SHP77 treated with DMSO at 0.1 percent for 48 hours (cell line): ENCODE data around the gene SH2D6.
"Not testable (repeated sequence)": the region's sequence is repeated elsewhere in the genome, so short reads cannot be mapped to it uniquely, and the experiment has no call there.

Experiments used
- DNase-seq: peaks from one replicate; lab custom pipeline; 2025; lab: John Stamatoyannopoulos, UW

The SH2D6 gene

DNA sequence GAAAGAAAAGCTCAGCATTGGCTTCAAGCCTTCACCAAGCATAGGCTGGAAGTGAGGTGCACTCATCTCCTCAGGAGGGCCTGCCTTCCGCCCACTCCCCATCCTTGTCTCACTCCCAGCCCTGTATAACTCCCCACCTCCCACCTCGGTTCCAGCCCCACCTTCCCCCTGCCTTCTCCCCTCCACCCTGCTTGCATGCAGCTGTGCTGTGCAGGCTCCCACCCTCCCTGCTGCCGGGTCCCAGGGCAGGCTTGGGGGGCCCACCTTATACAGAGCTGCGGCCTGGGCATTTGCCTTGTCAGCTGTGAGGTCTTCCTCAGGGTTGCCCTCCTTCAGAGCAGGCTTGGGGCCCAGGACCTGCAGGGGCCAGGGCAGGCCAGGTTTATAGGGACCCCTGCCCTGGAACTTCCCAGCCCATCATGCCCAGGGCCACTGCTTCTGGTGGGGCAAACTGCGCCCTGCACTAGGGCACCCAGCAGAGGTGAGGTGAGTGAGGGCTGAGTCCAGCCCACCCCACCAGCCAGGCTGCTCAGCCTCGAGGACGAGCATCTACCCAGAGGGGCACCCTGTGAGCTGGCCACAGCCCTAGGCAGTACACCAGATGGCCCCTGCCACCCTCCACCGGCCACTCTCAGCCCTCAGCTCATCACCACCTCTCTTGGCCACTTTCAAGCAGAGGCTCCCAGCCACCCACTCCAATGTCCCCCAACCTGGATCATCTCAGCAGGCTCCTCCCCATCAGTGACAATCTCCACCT lies 19.9 kb upstream of the SH2D6 start:
- no peak for DNase-seq

DNA sequence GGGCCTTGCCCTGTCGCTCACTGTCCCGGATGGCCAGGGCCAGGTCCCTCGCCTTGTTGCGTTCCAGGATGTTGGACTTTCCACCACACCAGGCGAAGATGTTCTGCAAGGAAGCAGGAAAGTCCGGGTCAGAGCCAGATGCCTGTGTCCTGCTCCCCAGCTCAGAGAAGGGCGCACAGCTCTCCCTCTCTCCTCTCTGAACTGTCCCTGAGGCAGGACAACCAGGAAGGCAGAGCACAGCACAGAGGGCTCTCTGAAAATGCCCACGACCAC lies 19.4 kb upstream of the SH2D6 start:
- DNase-seq = no peak

DNA sequence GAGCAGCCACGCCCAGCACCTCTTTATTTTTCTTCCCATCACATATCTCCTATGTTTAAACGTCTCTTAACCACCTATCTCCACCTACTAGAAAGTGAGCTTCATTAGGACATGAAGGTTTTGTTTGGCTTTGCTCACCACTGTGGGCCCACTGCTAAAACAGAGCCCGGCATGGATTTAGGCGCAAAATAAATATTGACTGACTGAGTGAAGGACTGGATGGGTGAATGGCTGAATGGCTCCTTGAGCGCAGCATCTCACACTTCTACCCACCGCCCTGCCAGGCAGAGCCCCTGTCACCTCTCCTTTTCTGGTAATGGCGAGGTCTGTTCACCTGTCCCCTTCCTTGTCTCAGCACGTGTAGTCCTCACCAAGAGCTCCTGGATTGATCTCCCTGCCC lies 18.5 kb upstream of the SH2D6 start:
- no peak for DNase-seq

DNA sequence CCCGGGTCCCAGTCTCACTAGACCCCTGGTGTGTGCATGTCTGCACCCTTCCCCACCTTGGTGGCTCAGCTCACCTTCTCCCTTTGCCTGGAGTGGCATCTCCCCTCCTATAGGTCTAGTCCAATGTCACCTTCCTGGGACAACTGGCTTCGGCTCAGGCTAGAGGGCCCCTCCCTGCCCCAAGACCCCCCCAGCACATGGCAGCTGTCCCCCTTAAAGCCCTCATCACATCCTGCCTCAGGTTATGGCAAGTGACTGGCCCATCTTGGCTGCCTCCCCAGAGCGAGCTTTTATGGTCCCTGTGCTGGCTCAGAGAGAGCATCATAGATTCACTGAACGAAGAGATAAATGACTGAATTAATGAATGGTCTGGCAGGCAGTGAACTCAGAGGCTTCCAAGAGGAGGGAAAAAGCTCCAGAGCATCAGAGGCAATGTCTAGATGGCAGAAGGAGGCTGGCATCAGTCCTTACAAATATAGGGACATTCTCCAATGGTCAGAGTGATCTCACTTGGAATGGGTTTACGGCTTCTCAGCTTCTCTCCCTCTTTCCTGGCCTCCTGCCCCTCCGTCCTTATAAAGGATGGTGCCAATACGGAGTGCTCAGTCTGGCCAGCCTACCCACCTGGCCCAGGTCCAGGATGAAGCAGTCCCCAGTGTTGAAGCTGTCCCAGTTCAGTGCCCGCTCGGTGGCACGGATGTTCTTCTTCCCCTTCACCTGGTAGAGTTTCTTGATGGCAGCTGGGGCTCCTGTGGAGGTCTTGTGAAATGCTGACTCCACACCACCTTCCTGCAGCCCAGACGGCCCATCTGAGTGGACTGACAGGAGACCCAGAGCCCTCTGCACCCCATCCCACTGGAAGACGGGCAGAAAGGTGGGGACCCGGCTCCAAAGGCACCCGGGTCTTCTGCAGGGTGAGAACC lies 17.7 kb upstream of the SH2D6 start:
- no peak for DNase-seq

DNA sequence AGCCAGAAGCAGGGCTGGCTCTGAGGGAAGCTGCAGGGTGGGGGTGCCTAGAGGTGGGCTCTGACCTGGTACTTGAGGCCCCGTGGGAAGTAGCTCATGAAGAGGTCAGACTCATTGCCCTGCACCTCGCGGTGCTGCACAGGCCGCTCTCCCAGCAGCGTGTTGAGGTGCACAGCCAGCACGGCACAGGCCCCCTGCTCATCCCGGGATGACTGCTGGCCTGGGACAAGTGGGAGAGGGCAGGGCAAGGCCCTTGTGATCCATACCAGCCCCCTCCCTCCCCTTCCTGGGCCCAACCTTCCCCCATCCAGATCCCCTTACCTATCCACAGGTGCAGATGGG lies 17.1 kb upstream of the SH2D6 start:
- no peak for DNase-seq

DNA sequence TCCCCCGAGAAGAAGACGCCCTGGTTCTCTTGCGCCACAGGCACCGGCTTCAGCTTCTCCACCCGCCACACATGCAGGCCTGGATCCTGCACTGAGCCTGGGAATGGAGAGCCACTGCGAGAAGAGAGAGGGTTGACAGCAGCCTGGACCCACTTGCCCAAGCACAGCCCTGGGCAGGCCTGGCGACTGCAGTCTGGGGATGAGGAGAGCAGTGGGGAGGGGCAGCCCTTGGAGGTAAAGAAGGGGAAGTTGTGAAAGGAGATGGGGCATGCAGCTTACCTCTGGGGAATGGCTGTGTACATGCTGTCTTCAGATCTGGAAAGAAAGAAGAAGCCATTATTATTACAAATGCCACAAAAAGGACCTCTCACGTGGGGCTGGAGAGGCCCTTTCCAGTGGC lies 16.7 kb upstream of the SH2D6 start:
- DNase-seq = no peak

DNA sequence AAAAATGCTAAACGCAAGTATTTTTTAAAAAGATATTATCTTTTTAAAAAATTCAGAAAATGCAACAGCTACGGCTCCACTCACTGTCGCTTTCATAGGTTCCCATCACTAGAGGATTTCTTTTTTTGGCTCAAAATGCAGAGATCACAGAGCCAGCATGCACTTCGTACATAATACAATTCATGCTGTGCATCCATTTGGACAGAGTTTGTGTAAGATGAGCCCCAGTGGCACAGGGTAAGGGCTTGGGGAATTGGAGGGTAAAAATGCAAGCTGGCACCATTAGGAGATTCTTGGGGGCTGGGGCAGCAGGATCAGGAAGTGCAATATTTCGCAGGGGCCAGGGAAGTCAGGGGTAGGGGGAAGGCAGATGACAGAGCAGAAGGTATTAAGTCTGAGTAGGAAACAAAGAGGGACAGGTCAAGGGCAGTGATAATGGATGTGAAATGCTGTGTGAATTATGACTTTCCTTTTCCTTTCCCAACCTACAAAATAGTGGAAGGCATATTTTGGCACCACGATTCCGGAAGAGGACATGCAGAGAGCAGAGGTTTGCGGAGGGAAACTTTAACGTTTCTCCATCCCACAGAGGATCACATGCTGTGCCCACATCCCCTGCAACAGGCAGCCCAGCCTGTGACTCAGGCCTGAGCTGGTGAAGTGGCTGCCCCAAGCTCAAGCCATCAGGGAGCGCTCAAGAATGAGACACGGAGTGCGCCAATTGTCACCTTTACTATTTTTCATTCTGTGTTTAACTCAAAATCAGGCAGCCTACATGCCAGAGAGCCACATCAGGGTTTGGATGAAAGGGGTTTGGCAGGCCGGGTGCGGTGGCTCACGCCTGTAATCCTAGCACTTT lies 13.1 kb upstream of the SH2D6 start:
- DNase-seq = no peak

DNA sequence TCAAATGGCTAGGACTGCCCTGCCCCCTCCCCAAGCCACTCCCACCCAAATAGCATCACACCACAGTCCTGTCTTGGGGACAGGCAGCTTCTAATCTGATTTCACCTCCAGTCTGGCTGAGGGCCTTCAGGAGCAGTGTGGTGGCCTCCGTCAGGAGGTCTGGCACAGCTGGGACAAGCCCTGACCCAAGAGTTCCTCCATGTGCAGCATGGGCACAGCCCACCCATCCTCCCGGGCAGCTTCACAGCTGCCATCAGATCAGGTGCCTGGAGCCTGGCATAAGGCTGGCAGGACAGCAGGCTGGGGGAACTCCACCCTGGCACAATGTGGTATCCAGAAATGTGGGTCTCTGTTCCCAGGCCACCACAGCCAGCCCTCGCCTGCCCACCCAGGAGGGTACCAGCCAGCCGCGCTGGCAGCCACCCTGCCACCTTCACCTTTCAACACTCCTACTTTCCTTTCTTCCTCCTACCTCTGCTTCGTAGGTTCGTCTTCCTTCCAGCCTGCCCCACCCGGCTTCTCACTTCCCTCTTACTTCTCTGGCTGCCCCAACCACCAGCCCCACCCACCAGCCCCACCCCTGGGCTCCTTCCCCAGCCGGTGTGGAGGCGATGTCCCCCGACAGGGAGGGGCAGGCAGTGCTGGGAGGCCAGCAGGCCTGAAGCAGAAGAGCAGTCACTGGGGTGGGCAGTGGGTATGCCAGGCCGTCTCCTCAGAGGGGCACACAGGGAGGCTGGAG lies 8.5 kb upstream of the SH2D6 start, which contains the start of gene CAPG:
Gene CAPG (minus strand): TSS at position 522 of the 739 bp plus-strand sequence. CDS start 8,221 bp downstream, outside the sequence.
- DNase-seq = no peak

DNA sequence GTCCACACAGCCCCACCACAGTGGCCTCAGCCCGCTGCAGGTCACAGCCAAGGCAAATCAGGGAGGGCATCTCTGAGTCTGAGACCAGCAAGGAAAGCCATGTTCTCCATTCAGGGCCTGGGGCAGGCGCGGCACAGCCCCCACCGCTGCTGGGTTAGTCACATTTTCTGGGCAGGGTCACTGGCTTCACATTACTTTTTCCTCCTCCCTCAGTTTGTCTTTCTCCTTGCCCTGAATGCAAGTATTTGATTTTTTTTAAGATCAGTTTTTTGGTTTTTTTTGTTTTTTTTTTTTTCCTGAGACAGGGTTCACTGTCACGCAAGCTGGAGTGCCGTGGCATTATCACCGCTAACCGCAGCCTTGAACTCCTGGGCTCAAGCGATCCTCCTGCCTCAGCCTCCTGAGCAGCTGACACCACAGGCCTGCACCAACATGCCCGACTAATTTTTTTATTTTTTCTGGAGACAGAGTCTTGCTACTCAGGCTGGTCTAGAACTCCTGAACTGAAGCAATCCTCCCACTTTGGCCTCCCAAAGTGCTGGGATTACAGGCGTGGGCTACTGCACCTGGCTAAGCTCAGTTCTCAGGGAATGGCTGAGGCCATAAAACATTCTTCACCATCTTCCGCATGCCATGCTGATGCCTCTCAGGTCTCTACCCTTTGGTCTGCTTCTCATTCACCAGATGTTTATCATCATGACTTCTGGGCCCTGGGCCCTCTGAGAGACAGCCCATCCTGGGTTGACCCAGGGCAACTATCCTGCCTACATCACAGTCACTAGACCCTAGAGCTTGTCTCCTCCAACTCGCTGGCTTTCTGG lies 7.7 kb upstream of the SH2D6 start:
- no peak for DNase-seq

DNA sequence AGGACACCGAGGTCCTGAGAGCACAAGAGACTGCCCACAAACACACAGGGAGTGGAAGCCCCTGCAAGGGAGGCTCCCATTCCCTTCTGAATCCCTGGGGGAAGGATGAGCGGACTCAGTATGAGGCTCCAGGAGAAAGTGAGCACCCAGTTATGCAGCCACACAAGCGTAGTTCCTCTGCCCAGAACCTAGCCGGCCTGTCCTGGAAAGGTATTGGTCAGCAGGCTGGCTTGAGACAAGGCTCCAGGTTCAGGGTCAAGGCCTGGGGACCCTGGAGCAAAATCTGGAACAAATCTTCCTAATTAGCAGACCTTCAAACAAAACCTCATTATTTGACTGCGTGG lies 7.1 kb upstream of the SH2D6 start:
- no peak for DNase-seq

DNA sequence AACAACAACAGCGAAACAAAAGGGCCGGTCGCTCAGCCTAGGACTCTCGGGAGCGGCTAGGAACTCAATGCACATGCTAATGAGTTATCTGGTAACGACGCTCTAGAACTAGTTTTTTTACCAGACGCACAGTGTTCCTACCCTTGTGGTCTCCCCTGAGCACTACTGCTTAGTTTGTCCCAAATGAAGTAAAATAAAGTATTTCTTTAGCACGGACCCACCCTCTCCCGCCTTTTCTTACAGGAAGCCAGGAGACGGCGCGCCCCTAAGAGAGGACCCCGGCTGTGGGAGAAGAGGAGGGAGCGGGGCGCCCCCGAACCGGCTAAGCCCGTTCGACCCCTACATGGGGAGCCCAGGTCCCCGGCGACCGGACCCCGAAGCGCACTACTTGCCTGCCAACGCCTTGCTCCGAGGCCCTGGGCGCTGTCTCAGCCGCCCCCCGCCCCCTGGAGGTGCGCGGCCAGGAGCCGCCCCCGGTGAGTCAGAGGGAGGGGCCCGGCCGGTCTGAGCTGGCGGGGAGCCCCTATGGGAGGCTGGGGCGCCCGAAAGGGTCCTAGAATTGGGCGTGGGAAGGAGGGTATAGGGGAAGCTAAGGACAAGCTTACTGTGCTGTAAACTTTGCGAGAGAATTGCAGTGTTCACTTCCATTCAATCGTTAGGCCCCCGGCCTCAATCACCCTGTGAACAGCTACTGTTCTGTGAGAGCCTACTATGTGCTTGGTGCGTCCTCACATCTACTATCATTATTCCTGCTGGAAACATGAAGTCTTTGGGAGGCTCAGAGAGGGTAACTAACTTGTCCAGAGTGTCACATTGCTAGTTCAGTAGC lies 4.7 kb upstream of the SH2D6 start:
- no peak for DNase-seq

DNA sequence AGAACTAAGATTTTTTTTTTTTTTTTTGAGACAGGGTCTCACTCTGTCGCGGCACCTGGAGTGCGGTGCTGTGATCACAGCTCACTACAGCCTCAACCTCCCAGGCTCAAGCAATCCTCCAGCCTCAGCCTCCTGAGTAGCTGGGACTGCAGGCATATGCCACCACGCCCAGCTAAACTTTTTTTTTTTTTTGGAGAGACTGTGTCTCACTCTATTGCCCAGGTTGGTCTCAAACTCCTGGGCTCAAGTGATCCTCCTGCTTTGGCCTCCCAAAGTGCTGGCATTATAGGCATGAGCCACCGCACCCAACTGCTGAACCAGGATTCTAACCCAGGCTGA lies 4.1 kb upstream of the SH2D6 start:
- DNase-seq = not testable (repeated sequence)

DNA sequence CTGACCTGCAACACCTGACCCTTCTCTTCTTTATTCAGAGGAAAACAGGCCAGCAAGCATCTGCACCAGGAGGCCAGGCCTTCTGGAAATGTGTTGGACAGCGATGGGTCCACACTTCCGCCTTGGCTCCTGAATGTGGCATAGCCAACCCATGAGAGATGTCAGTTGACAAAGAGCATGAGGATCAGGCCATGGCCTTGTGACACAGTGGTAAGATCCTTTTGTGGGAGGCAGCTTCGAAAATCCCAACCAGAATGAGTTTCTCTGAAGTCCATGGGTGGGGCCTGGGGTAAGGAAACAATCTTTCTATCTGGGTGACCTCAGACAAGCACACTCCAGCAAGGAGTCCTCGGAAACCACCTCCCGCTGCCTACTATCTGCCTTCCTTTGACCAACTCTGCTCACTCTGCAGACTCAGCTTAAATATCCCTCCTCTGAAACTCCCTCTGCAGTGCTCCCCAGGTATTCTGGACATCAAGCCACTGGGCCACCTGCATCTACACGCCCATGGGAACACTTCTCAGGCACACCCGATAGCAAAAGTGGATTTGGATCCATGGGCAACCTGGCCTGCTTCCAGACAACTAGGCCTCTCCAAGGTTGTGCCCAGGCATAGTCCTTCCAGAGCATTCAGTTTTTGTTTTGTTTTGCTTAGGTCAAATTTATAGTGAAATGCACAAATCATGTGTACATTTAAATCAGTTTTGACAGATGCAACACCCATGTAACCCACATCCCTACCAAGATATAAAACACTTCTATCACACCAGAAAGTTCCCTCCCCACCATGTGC lies 3.6 kb upstream of the SH2D6 start:
- no peak for DNase-seq

DNA sequence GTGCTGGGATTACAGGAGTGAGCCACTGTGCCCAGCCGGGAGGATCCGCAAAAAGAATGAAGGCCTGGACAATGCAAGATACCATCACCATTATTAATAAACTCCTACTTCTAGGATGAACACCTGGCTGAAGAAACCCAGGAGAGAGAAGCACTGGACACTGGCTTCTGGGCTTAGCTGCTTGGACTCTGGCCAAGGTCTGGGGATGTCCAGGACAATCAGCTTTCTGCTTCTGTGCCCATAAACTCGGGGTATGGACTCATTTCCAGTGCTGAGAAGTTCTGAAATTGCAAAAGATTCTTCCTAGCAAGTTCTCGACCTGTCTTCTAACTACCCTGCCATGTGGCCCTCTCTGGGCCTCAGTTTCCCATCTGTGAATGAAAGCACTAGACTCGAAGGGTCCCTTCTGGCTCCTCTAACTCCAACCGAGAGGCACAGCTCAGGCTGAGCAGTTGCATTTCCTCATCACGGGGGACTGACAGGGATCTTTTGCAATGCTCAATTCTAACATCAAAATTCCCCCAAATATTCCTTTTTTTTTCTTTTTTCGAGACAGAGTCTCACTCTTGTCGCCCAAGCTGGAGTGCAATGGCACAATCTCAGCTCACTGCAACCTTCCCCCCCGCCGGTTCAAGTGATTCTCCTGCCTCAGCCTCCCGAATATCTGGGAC lies 2.4 kb upstream of the SH2D6 start:
- no peak for DNase-seq

DNA sequence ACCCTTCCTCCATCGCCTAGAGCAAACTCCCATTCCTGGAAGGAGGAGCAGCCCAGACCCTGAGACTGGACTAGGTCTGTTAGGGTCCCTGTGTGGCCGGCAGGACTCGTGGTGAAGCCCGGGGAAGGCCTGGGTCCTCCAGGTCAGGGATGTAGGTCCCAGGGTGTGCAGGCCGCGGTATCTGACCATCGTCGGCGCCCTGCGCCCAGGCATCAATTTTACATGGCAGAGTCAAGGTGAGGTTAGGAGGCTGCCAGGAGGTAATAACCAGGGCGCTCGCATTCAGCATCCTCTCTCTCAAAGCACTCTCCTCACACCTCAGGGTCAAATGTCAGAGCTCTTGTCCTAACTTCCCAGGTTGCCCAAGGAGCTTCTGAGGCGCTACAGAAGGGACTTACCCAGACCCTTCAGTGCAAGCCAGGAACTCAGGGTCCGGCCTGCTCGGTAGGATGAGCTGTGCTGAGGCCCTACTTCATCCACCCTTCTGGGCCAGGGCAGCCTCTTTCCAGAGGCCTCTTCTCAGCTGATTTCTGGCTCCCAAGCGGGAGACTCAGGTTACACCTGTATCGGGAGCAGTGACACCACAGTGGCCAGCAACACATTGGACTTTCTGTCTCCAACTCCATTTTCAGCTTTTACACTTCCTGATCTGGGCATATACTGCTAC lies 628 bp downstream of the SH2D6 start:
- no peak for DNase-seq

DNA sequence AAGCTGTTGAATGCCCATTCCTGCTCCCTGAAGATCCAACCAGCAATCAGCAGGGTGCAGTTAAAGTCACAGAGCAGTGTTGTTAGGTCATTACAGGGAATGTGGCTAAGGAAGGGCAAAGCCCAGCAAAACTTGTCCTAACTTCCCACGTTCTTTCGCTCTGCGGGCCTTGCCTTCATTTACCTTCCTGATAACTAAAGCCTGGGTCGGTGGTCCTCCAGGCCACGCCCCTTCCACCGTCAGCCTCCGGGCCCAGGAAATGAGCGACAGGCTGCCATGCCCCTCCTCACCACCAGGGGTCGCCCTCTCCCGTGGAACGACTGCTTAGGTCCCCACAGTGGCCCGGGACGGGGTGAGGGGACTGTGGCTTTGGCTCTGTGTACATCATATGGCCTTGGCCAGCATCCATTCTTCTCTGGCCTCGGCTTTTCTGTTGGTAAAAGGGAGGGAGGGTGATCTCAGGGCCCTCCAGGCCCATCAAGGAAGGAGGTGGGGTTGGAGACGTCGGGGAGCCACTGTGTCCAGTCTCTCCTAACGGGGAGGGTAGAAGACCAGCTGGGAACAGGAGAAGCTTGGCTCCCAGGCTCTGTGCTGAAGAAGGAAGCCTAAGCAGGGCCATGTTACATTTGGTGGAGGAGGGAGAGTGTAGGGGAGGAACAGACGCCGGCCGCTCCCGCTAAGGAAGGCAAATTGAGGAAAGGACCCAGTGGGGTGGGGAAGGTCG lies 2.2 kb downstream of the SH2D6 start:
- DNase-seq = peak; percentile 76

DNA sequence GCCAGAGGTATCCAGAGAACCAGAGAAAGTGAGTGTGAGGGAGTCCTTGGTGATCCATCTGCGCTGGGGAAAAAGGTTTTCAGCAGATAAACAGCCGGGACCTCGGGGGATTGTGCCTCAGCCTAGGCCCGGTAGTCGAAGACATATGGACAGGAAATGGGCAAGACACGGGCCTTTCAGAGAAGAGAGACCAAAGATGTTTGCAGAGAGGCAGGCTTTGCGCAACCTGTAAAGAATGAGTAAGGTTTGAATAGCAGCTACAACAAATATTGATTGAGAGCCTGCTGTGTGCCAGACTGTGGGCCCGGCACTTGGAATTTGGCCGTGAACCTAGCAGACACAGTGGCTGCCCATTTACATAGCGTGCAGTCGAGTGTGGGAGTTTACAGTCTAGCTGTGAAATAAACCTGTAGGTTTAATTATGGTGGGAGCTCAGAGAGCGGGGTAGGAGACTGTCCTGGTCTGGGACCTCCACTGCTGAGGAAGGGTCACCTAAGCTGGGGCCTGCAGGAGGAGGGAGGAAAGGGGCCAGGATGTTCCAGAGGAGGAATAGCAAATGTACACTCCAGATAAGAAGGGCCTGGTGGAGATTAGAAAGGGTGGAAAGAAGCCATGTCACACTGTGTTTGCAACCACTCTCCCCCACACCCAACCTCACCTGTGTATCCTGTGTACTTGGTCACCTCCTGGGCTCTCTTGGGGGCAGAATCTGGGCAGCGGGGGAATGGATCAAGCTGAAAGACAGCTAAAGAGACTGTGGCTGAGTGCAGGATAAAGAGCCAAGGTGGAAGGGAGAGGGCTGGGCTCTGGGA lies 3.0 kb downstream of the SH2D6 start:
- peak; percentile 66 for DNase-seq
